Measurements from ENCODE around the gene PRPSAP1.

Gene PRPSAP1

GRCh38 chr17:76386966-76387765 lies 33.5 kb upstream of the PRPSAP1 start:
- no peak for DNase-seq (ENCODE audit: low spot score)
- no peak overlapping the region for H3K27ac Mint-ChIP-seq
- no peak overlapping the region for H3K4me3 Mint-ChIP-seq
- no peaks in the 10 kb centered on the region for H3K9me3 Mint-ChIP-seq
- H3K36me3 Mint-ChIP-seq (ENCODE audit: low read depth), result peaks cover 6% of the 10 kb centered on the region
- peaks cover 7% of the 10 kb centered on the region for H3K4me1 Mint-ChIP-seq (ENCODE audit: low read depth)
- H3K27me3 Mint-ChIP-seq (ENCODE audit: low read depth), result no peaks in the 10 kb centered on the region

- DNase-seq (ENCODE audit: low spot score), result peak; percentile 80
- Mint-ChIP-seq H3K36me3 (ENCODE audit: low read depth) (no peaks in the 10 kb centered on the region), H3K27me3 (ENCODE audit: low read depth) (no peaks in the 10 kb centered on the region), H3K27ac (no peak overlapping the region), H3K9me3 (no peaks in the 10 kb centered on the region), H3K4me3 (peak overlapping the region; percentile 67), H3K4me1 (ENCODE audit: low read depth) (peaks cover 7% of the 10 kb centered on the region)
Observed at GRCh38 chr17:76385892-76386786, 32.4 kb upstream of the PRPSAP1 start.

GRCh38 chr17:76384987-76385891 lies 31.5 kb upstream of the PRPSAP1 start:
- H3K27me3 Mint-ChIP-seq (ENCODE audit: low read depth), result no peaks in the 10 kb centered on the region
- no peaks in the 10 kb centered on the region for H3K9me3 Mint-ChIP-seq
- peaks cover 7% of the 10 kb centered on the region for H3K4me1 Mint-ChIP-seq (ENCODE audit: low read depth)
- peak overlapping the region; percentile 67 for H3K4me3 Mint-ChIP-seq
- H3K27ac Mint-ChIP-seq, result no peak overlapping the region
- DNase-seq (ENCODE audit: low spot score), result peak; percentile 52
- H3K36me3 Mint-ChIP-seq (ENCODE audit: low read depth), result no peaks in the 10 kb centered on the region

GRCh38 chr17:76384222-76384986 lies 30.7 kb upstream of the PRPSAP1 start, which contains the start of gene SPHK1:
Gene SPHK1, plus strand, starts transcription at chr17:76384609. Its CDS starts 1,036 bp downstream, at chr17:76385645.
- Mint-ChIP-seq H3K27ac (peak within 1 kb of the TSS; percentile 87), H3K4me3 (peak within 1 kb of the TSS; percentile 92), H3K4me1 (ENCODE audit: low read depth) (peaks cover 7% of the 10 kb centered on the region), H3K36me3 (ENCODE audit: low read depth) (no peaks in the 10 kb centered on the region), H3K27me3 (ENCODE audit: low read depth) (no peaks in the 10 kb centered on the region), H3K9me3 (no peaks in the 10 kb centered on the region)
- DNase-seq (ENCODE audit: low spot score), result peak; percentile 83

GRCh38 chr17:76383546-76384221 lies 30.0 kb upstream of the PRPSAP1 start:
- Mint-ChIP-seq H3K27me3 (ENCODE audit: low read depth) (no peaks in the 10 kb centered on the region), H3K27ac (peak overlapping the region; percentile 87), H3K4me3 (peak overlapping the region; percentile 92), H3K9me3 (no peaks in the 10 kb centered on the region), H3K4me1 (ENCODE audit: low read depth) (peaks cover 9% of the 10 kb centered on the region), H3K36me3 (ENCODE audit: low read depth) (no peaks in the 10 kb centered on the region)
- peak; percentile 60 for DNase-seq (ENCODE audit: low spot score)

GRCh38 chr17:76382803-76383545 lies 29.3 kb upstream of the PRPSAP1 start:
- no peaks in the 10 kb centered on the region for H3K9me3 Mint-ChIP-seq
- no peaks in the 10 kb centered on the region for H3K36me3 Mint-ChIP-seq (ENCODE audit: low read depth)
- no peaks in the 10 kb centered on the region for H3K27me3 Mint-ChIP-seq (ENCODE audit: low read depth)
- H3K27ac Mint-ChIP-seq, result peak overlapping the region; percentile 87
- peaks cover 12% of the 10 kb centered on the region for H3K4me1 Mint-ChIP-seq (ENCODE audit: low read depth)
- peak overlapping the region; percentile 92 for H3K4me3 Mint-ChIP-seq
- DNase-seq (ENCODE audit: low spot score), result peak; percentile 76

GRCh38 chr17:76382351-76382802 lies 28.7 kb upstream of the PRPSAP1 start:
- no peaks in the 10 kb centered on the region for H3K36me3 Mint-ChIP-seq (ENCODE audit: low read depth)
- peaks cover 12% of the 10 kb centered on the region for H3K4me1 Mint-ChIP-seq (ENCODE audit: low read depth)
- DNase-seq (ENCODE audit: low spot score), result no peak
- H3K27me3 Mint-ChIP-seq (ENCODE audit: low read depth), result no peaks in the 10 kb centered on the region
- H3K4me3 Mint-ChIP-seq, result peak overlapping the region; percentile 86
- H3K27ac Mint-ChIP-seq, result peak overlapping the region; percentile 63
- no peaks in the 10 kb centered on the region for H3K9me3 Mint-ChIP-seq

- Mint-ChIP-seq H3K9me3 (no peaks in the 10 kb centered on the region), H3K27me3 (ENCODE audit: low read depth) (no peaks in the 10 kb centered on the region), H3K4me3 (peak overlapping the region; percentile 50), H3K27ac (no peak overlapping the region), H3K4me1 (ENCODE audit: low read depth) (peaks cover 12% of the 10 kb centered on the region), H3K36me3 (ENCODE audit: low read depth) (no peaks in the 10 kb centered on the region)
- DNase-seq (ENCODE audit: low spot score), result no peak
Observed at GRCh38 chr17:76381633-76382350, 28.1 kb upstream of the PRPSAP1 start.

GRCh38 chr17:76379646-76380376 lies 26.1 kb upstream of the PRPSAP1 start:
- H3K4me1 Mint-ChIP-seq (ENCODE audit: low read depth), result peaks cover 12% of the 10 kb centered on the region
- no peaks in the 10 kb centered on the region for H3K9me3 Mint-ChIP-seq
- H3K36me3 Mint-ChIP-seq (ENCODE audit: low read depth), result no peaks in the 10 kb centered on the region
- no peak overlapping the region for H3K27ac Mint-ChIP-seq
- H3K4me3 Mint-ChIP-seq, result no peak overlapping the region
- no peak for DNase-seq (ENCODE audit: low spot score)
- H3K27me3 Mint-ChIP-seq (ENCODE audit: low read depth), result no peaks in the 10 kb centered on the region

GRCh38 chr17:76379275-76379641 lies 25.5 kb upstream of the PRPSAP1 start:
- no peaks in the 10 kb centered on the region for H3K36me3 Mint-ChIP-seq (ENCODE audit: low read depth)
- H3K4me1 Mint-ChIP-seq (ENCODE audit: low read depth), result peaks cover 12% of the 10 kb centered on the region
- no peak overlapping the region for H3K4me3 Mint-ChIP-seq
- H3K27me3 Mint-ChIP-seq (ENCODE audit: low read depth), result no peaks in the 10 kb centered on the region
- DNase-seq (ENCODE audit: low spot score), result no peak
- no peak overlapping the region for H3K27ac Mint-ChIP-seq
- no peaks in the 10 kb centered on the region for H3K9me3 Mint-ChIP-seq

Data from T-helper 2 cell treated with Interferon-gamma antibody and Interleukin-4, amounts not matched to agents 5 μg/mL and 100 μg/mL, for 36 hours (primary cell).